ENCODE measurements around the gene PYGO1.

DNA sequence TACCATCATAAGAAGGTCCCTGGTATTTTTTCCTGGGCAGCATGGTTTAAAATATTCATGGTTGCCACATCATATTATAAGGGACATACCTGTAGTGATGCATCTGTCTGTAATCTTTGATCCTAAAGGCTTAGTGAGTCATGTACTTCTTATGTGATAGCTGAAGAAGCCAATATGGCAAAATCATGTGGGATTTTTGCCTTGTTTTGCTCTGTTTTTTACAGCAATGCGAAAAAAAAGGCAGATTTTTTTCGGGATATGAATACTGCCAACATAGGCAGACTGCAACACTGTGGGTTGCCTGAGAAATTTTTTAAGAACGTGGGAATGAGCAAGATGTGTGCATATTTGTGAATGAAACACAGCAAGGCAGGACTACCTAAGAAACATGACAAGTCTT is 11.3 kb upstream of the PYGO1 start:
- TF ChIP-seq EZH2phosphoT487 (IDR thresholded peaks at IDR 0.05; ENCODE audit: borderline replicate concordance, low read depth, low read length) = no peak
- TF ChIP-seq, protein P1, sequence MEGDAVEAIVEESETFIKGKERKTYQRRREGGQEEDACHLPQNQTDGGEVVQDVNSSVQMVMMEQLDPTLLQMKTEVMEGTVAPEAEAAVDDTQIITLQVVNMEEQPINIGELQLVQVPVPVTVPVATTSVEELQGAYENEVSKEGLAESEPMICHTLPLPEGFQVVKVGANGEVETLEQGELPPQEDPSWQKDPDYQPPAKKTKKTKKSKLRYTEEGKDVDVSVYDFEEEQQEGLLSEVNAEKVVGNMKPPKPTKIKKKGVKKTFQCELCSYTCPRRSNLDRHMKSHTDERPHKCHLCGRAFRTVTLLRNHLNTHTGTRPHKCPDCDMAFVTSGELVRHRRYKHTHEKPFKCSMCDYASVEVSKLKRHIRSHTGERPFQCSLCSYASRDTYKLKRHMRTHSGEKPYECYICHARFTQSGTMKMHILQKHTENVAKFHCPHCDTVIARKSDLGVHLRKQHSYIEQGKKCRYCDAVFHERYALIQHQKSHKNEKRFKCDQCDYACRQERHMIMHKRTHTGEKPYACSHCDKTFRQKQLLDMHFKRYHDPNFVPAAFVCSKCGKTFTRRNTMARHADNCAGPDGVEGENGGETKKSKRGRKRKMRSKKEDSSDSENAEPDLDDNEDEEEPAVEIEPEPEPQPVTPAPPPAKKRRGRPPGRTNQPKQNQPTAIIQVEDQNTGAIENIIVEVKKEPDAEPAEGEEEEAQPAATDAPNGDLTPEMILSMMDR (conservative IDR thresholded peaks at IDR 0.05; ENCODE audit: low read length) = no peak

Measured in OCI-LY7 (cell line).